Sigmoid colon (tissue), 4 donors: ENCODE results near the gene PARP12.

Source experiments
- CTCF ChIP-seq, 4 experiments: fragments of 450-650 bp in 3 of 4; fragments of 200-600 bp in 1 of 4; IDR thresholded peaks; one replicate each; pipeline ENCODE4 v1.5.1; 2016 to 2019; ENCODE audit warnings: antibody characterized with exemption in 4 of 4, mild to moderate bottlenecking in 3 of 4, moderate library complexity in 2 of 4
- EP300 ChIP-seq, 4 donors: sonication (generic); formaldehyde crosslinking; IDR thresholded peaks; one replicate each; pipeline ENCODE4 v1.6.1; 2017; ENCODE audit warnings: antibody characterized with exemption in 4 of 4
- POLR2A ChIP-seq, 2 donors: fragments of 450-650 bp; IDR thresholded peaks; one replicate each; pipeline ENCODE4 v1.6.1; 2016; ENCODE audit warnings: antibody characterized with exemption in 2 of 2, mild to moderate bottlenecking in 2 of 2, moderate library complexity in 2 of 2
- POLR2AphosphoS5 ChIP-seq, 4 donors: sonication (generic); formaldehyde crosslinking; IDR thresholded peaks; one replicate each; pipeline ENCODE4 v1.6.1; 2017; ENCODE audit warnings: antibody characterized with exemption in 4 of 4

- TF ChIP-seq POLR2AphosphoS5 (IDR thresholded peaks at IDR 0.05) = no peak
- TF ChIP-seq CTCF (IDR thresholded peaks at IDR 0.05) = no peak
- no peak for TF ChIP-seq POLR2A (IDR thresholded peaks at IDR 0.05)
- TF ChIP-seq EP300 (IDR thresholded peaks at IDR 0.05) = no peak
These were observed 8.0 kb downstream of the PARP12 start for GRCh38 chr7:140054751-140055150.
